Measurements from ENCODE around the gene MPV17. TPM values are rescaled to one million over a fixed set of nuclear protein-coding genes. Genes with fewer than 3 reads are reported as not detected.

MPV17 gene
- total and polyA plus RNA-seq, 9 of the 15 experiments (the other 6 are each of a cell fraction or from before 2014, with no cell fraction given): 54.7 to 140 (median 70.2) TPM

- TF ChIP-seq ZNF280A (IDR thresholded peaks at IDR 0.05; ENCODE audit: low read depth, partially characterized antibody) (no peak), HDGF (IDR thresholded peaks at IDR 0.05) (no peak), ZNF436 (CRISPR knock-in tag; IDR thresholded peaks at IDR 0.05) (no peak), IRF9 (tag; IDR thresholded peaks at IDR 0.05) (peak; percentile 37; the same call in 1 of the 2 replicates), HNRNPL (IDR thresholded peaks at IDR 0.05; ENCODE audit: low read depth, low read length) (peak; percentile 72; the same call in 1 of the 2 replicates), ZNF785 (CRISPR knock-in tag; IDR thresholded peaks at IDR 0.05) (no peak), PHF8 (IDR thresholded peaks at IDR 0.05; ENCODE audit: borderline replicate concordance, low read length) (peak; percentile 89; the same call in 1 of the 2 replicates), TRIM28 (IDR thresholded peaks at IDR 0.05) (no peak), ZNF511 (CRISPR knock-in tag; IDR thresholded peaks at IDR 0.05) (peak; percentile 78), BRD4 (IDR thresholded peaks at IDR 0.05) (0 out of 2 replicates have a peak, but pooled peaks have one; percentile 9), DMBX1 (CRISPR knock-in tag; IDR thresholded peaks at IDR 0.05; ENCODE audit: borderline replicate concordance) (peak; percentile 22; the same call in 1 of the 2 replicates), CCAR2 (IDR thresholded peaks at IDR 0.05; ENCODE audit: low read depth, low read length) (no peak), ZNF224 (CRISPR knock-in tag; IDR thresholded peaks at IDR 0.05) (no peak), ZNF655 (CRISPR knock-in tag; IDR thresholded peaks at IDR 0.05) (no peak), ZNF431 (CRISPR knock-in tag; IDR thresholded peaks at IDR 0.05) (peak; percentile 17; the same call in 1 of the 2 replicates), ZNF212 (CRISPR knock-in tag; IDR thresholded peaks at IDR 0.05) (no peak), ATF4 (CRISPR knock-in tag; IDR thresholded peaks at IDR 0.05) (no peak), NFIC (IDR thresholded peaks at IDR 0.05) (peak; percentile 47; the same call in 1 of the 2 replicates), ZBTB2 (IDR thresholded peaks at IDR 0.05) (peak; percentile 56; the same call in 1 of the 2 replicates), GTF2B (IDR thresholded peaks at IDR 0.05; ENCODE audit: extremely low read depth, insufficient read length) (no peak), CHD1 (IDR thresholded peaks at IDR 0.05; ENCODE audit: low read length) (peak; percentile 86)
These were observed 47.3 kb upstream of the MPV17 start, which contains the start of the genes EIF2B4 and SNX17 (continued) for GRCh38 chr2:27370026-27370815.

Data from K562 (cell line).